NCI-H1092 (cell line): Measurements from ENCODE around the gene CNN3.
"Not testable (repeated sequence)": the region's sequence is repeated elsewhere in the genome, so short reads cannot be mapped to it uniquely, and the experiment has no call there.

Experiments
- DNase-seq: peaks from one replicate; lab custom pipeline; 2025; lab: John Stamatoyannopoulos, UW

CNN3 gene

GRCh38 chr1:94949681-94950661 lies 23.1 kb upstream of the CNN3 start:
- peak; percentile 80 for DNase-seq

GRCh38 chr1:94947437-94947836 lies 20.5 kb upstream of the CNN3 start:
- no peak for DNase-seq

- DNase-seq: no peak
Observed at GRCh38 chr1:94946886-94947285, 20.0 kb upstream of the CNN3 start.

- DNase-seq: no peak
Observed at GRCh38 chr1:94942171-94943128, 15.5 kb upstream of the CNN3 start.

- not testable (repeated sequence) for DNase-seq
Observed at GRCh38 chr1:94941480-94941879, 14.6 kb upstream of the CNN3 start.

- DNase-seq: no peak
Observed at GRCh38 chr1:94940738-94941137, 13.8 kb upstream of the CNN3 start.

- no peak for DNase-seq
Observed at GRCh38 chr1:94937820-94938219, 10.9 kb upstream of the CNN3 start.

- no peak for DNase-seq
Observed at GRCh38 chr1:94936861-94937620, 10.1 kb upstream of the CNN3 start.

GRCh38 chr1:94935476-94935875 lies 8.6 kb upstream of the CNN3 start:
- DNase-seq: no peak

- DNase-seq: no peak
Observed at GRCh38 chr1:94935034-94935433, 8.1 kb upstream of the CNN3 start.

GRCh38 chr1:94934551-94934950 lies 7.6 kb upstream of the CNN3 start:
- DNase-seq: no peak

GRCh38 chr1:94931254-94931841 lies 4.4 kb upstream of the CNN3 start:
- no peak for DNase-seq

GRCh38 chr1:94929351-94930217 lies 2.7 kb upstream of the CNN3 start:
- DNase-seq: no peak

GRCh38 chr1:94928293-94928939 lies 1.5 kb upstream of the CNN3 start:
- no peak for DNase-seq

- DNase-seq: no peak
Observed at GRCh38 chr1:94927405-94928175, 680 bp upstream of the CNN3 start.

GRCh38 chr1:94926126-94926914 lies 590 bp downstream of the CNN3 start:
- DNase-seq: peak; percentile 45

GRCh38 chr1:94925561-94926125 lies 1.3 kb downstream of the CNN3 start:
- DNase-seq: peak; percentile 64

- DNase-seq: no peak
Observed at GRCh38 chr1:94925004-94925403, 1.9 kb downstream of the CNN3 start.
